ENCODE results near the gene PPIG.

The PPIG gene

DNA sequence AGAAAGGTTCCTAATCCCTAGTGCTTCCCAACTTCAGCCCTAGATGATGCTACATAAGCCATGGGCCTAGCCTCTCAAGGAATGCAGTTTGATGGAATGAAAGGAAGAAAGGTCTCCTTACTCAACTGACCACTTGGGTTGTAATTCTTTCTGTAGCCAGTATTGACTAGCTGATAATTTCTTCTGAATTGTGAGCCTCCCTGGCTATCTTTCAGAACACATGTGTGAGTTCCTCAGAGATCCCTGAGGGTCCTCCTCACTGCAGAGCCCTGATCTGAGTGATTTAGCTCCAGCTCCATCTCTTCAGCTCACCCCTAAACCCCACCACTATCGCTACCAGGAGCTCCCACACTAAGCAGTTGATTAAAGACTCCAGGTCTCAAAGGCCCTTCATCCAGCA lies 78.6 kb downstream of the PPIG start:
- Histone ChIP-seq H3K36me3 (ENCODE audit: insufficient read depth, low read length) (no peaks in the 10 kb centered on the region), H3K9ac (ENCODE audit: low read depth, low read length) (no peak overlapping the region), H3K4me1 (ENCODE audit: insufficient read depth, low read length) (no peaks in the 10 kb centered on the region), H3K9me3 (ENCODE audit: control insufficient read depth, insufficient read depth, low read length) (no peaks in the 10 kb centered on the region)

DNA sequence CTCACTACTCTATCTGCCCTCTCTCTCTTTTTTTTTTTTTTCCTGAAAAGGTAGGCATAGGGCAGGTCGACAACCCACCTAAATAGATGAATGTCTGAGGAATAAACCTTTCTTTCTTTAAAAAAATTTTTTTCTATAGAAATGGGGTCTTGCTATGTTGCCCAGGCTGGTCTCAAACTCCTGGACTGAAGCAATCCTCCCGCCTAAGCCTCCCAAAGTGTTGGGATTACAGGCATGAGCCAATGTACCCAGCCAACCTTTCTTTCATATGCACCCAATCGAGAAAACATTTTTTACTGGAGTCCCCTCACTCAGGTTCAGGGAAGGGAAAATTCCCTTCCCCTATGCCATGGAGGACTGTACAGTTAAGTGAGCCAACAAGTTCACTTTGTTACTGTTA lies 79.1 kb downstream of the PPIG start:
- no peaks in the 10 kb centered on the region for H3K36me3 ChIP-seq (ENCODE audit: insufficient read depth, low read length)
- H3K4me1 ChIP-seq (ENCODE audit: insufficient read depth, low read length): no peaks in the 10 kb centered on the region
- no peaks in the 10 kb centered on the region for H3K9me3 ChIP-seq (ENCODE audit: control insufficient read depth, insufficient read depth, low read length)
- H3K9ac ChIP-seq (ENCODE audit: low read depth, low read length): no peak overlapping the region

DNA sequence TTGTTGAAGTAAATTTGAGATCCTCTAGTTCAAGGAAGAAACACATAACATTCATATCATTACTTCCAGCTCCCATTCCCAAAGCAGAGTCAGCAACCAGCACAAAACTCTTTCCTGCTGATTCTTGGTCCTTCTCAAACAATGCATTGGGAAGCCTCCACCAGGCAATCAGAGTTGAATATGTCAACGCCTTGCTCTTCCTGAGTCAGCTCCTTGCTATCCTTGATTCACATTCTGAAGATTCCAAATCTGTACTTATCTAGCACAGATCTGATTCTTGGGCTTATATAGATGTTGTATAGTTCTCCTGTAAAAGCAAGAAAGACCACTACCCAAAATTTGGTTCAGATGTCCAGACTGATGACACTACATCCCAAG lies 80.4 kb downstream of the PPIG start:
- Histone ChIP-seq H3K9me3 (ENCODE audit: control insufficient read depth, insufficient read depth, low read length) (no peaks in the 10 kb centered on the region), H3K4me1 (ENCODE audit: insufficient read depth, low read length) (no peaks in the 10 kb centered on the region), H3K9ac (ENCODE audit: low read depth, low read length) (no peak overlapping the region), H3K36me3 (ENCODE audit: insufficient read depth, low read length) (no peaks in the 10 kb centered on the region)

DNA sequence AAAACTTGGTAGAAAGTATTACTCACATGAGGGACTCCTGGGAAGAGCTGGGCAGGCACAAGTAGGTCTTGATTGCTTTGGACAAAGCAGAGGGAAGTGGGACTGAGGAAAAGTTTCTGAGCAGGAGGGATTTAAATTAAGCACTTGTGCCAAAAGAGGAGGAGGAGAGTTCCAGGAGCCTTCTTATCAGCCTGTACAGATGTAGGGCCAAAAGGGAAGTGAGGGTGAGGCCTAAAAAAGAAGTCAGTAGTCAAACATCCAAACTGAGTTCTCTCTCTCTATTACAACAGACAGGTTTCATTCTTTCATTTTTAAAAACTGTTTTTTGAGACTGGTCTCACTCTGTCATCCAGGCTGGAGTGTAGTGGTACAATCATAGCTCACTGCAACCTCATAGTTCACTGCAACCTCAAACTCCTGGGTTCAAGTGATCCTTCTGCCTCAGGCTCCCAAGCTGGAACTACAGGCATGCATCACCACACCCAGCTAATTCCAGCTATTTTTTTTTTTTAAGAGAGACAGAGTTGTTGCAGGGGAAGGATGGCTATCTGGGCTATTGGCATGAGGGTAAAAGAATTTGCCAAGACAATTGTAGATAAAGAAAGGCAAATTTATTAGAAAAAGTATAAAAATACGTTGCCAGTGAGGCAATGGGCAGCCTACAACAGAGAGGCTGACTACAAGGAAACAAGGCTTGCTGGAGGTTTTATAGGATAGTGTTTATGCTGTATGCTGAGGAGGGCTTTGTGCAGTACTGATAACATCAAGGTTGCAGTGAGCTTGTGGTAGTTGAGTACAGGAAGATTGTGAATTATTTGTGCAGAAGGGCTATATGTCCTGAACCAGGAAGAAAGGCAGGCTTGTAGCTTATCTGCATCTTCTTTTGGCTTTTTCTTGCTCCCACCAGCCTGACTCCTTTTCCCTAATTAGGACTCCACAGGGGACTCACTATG lies 81.1 kb downstream of the PPIG start:
- H3K9me3 ChIP-seq (ENCODE audit: control insufficient read depth, insufficient read depth, low read length): no peaks in the 10 kb centered on the region
- H3K9ac ChIP-seq (ENCODE audit: low read depth, low read length): no peak overlapping the region

DNA sequence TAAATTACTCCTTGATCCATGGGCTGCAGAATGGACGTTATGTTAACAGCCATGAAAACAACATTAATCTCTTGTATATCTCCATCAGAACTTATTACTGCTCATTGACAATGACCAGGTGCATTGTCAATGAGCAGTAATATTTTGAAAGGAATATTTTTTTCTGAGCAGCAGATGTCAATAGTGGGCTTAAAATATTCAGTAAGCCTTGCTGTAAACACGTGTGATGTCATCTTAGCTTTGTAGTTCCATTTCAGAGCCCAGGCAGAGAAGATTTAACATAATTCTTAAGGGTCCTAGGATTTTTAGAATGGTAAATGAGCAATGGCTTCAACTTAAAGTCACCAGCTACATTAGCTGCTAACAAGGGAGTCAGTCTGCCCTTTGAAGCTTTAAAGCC lies 83.4 kb downstream of the PPIG start:
- H3K36me3 ChIP-seq (ENCODE audit: insufficient read depth, low read length): no peaks in the 10 kb centered on the region
- H3K9me3 ChIP-seq (ENCODE audit: control insufficient read depth, insufficient read depth, low read length): no peaks in the 10 kb centered on the region
- no peak overlapping the region for H3K9ac ChIP-seq (ENCODE audit: low read depth, low read length)
- no peaks in the 10 kb centered on the region for H3K4me1 ChIP-seq (ENCODE audit: insufficient read depth, low read length)

More for the DNA sequence above, 81.1 kb downstream of the PPIG start:
- Histone ChIP-seq H3K36me3 (ENCODE audit: insufficient read depth, low read length) (no peaks in the 10 kb centered on the region), H3K4me1 (ENCODE audit: insufficient read depth, low read length) (no peaks in the 10 kb centered on the region)

DNA sequence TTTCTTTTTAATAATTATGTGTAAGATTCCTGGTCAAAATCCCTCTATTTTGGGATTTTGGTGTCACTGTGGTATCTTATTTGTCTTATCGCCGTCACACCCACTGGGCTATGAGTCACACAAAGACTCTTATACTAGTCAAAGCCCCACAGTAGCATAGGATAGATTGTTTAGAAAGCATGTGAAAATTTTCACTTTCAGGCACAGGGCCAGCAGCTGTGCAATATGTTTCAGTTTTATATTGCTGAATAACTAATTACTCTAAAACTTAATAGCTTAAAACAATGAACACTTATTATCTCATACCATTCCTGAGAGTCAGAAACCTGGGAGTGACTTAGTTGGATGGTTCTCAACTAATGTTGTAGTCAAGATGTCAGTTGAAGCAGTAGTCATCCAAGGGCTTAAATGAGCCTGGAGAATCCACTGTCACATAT lies 86.1 kb downstream of the PPIG start:
- H3K9ac ChIP-seq (ENCODE audit: low read depth, low read length): no peak overlapping the region
- H3K9me3 ChIP-seq (ENCODE audit: control insufficient read depth, insufficient read depth, low read length): no peaks in the 10 kb centered on the region
- H3K4me1 ChIP-seq (ENCODE audit: insufficient read depth, low read length): no peaks in the 10 kb centered on the region
- no peaks in the 10 kb centered on the region for H3K36me3 ChIP-seq (ENCODE audit: insufficient read depth, low read length)

DNA sequence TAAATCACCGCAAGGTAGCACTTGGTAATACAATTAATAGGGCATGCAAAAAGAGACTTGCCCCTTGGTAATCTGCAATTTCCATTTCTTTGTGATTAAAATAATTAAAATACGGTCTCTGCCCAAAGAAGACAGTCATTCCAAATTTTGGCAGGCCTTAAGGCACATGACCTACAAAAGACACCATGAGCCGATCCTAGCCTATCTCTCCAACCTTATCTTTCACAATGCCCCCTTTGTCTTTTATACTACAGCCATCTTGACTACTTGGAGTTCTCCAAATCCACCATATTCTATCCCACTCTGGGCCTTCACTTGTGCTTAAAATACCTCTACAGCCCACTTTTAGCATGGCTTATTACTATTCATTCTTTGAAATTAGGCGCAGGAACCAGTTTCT lies 86.8 kb downstream of the PPIG start:
- Histone ChIP-seq H3K9me3 (ENCODE audit: control insufficient read depth, insufficient read depth, low read length) (no peaks in the 10 kb centered on the region), H3K4me1 (ENCODE audit: insufficient read depth, low read length) (no peaks in the 10 kb centered on the region), H3K36me3 (ENCODE audit: insufficient read depth, low read length) (no peaks in the 10 kb centered on the region), H3K9ac (ENCODE audit: low read depth, low read length) (no peak overlapping the region)

DNA sequence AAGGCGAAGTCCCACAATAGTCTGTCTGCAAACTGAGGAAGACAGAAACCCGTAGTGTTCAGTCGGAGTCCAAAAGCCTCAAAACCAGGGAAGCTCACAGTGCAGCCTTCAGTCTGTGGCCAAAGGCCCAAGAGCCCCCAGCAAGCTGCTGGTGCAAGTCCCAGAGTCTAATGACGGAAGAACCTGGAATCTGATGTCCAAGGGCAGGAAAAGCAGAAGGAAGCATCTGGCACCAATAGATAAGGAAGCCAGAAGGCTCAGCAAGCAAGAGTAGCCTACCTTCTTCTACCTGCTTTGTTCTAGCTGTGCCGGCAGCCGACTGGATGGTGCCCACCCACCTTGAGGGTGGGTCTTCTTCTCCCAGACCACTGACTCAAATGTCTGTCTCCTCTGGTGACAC lies 88.3 kb downstream of the PPIG start:
- H3K4me1 ChIP-seq (ENCODE audit: insufficient read depth, low read length): no peaks in the 10 kb centered on the region
- H3K9me3 ChIP-seq (ENCODE audit: control insufficient read depth, insufficient read depth, low read length): no peaks in the 10 kb centered on the region
- H3K9ac ChIP-seq (ENCODE audit: low read depth, low read length): no peak overlapping the region
- no peaks in the 10 kb centered on the region for H3K36me3 ChIP-seq (ENCODE audit: insufficient read depth, low read length)

DNA sequence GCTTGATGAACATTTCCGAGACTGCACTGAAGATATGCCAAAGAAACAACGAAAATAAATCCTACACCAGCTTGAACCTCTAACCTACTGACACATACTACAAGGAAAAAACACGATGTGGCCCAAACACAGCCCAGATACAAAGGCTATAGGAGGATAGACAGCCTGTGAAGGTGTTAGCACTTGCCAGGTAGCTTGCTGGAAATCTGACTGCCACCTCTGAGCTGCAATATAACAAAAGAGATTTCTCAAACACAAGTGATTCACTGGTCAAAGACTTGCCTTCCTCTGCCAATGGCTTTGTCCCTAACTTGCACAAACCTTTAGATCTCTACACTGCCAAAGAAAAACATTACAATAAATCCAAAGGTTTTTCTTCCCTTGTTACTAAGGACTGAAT lies 89.0 kb downstream of the PPIG start:
- Histone ChIP-seq H3K9ac (ENCODE audit: low read depth, low read length) (no peak overlapping the region), H3K36me3 (ENCODE audit: insufficient read depth, low read length) (no peaks in the 10 kb centered on the region), H3K9me3 (ENCODE audit: control insufficient read depth, insufficient read depth, low read length) (no peaks in the 10 kb centered on the region)

DNA sequence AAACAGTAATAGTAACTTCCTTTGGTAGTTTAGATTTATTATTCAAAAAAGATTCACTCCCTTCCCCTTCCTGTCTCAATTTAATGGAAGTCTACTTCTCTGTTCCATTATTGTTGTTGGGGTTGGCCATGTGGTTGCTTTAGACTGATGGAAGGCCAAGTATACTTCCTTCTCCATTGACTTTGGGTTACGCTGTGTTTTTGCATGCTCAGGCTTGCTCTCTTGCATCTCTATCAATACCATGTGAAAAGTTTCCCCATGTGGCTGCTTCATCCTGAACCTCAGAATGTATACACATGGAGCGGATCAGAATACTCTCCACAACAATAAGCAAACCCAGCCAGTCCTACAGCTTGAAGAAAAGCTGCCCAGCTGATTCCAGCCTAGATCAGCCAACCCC lies 89.8 kb downstream of the PPIG start:
- Histone ChIP-seq H3K9ac (ENCODE audit: low read depth, low read length) (no peak overlapping the region), H3K9me3 (ENCODE audit: control insufficient read depth, insufficient read depth, low read length) (no peaks in the 10 kb centered on the region), H3K4me1 (ENCODE audit: insufficient read depth, low read length) (no peaks in the 10 kb centered on the region), H3K36me3 (ENCODE audit: insufficient read depth, low read length) (no peaks in the 10 kb centered on the region)

More for the DNA sequence above, 89.0 kb downstream of the PPIG start:
- no peaks in the 10 kb centered on the region for H3K4me1 ChIP-seq (ENCODE audit: insufficient read depth, low read length)

DNA sequence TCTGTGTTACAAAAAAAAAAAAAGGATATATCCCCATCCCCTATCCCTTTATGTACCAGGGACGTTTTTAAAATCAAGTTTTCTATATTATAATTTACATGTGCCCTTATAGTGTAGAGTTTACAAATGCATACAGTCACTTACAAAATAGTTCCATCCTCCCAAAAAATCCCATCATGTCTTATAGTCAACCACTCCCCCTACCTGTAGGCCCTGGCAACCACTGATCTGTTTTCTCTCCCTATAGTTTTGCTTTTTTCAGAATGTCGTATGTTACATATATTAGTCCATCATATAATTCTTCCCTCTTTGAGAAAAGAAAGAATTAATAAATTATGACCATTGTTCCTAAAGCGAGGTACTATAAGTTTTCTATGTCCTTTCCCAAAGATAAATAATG lies 92.2 kb downstream of the PPIG start:
- H3K9ac ChIP-seq (ENCODE audit: low read depth, low read length): no peak overlapping the region
- H3K4me1 ChIP-seq (ENCODE audit: insufficient read depth, low read length): no peaks in the 10 kb centered on the region
- H3K36me3 ChIP-seq (ENCODE audit: insufficient read depth, low read length): no peaks in the 10 kb centered on the region
- H3K9me3 ChIP-seq (ENCODE audit: control insufficient read depth, insufficient read depth, low read length): no peaks in the 10 kb centered on the region

DNA sequence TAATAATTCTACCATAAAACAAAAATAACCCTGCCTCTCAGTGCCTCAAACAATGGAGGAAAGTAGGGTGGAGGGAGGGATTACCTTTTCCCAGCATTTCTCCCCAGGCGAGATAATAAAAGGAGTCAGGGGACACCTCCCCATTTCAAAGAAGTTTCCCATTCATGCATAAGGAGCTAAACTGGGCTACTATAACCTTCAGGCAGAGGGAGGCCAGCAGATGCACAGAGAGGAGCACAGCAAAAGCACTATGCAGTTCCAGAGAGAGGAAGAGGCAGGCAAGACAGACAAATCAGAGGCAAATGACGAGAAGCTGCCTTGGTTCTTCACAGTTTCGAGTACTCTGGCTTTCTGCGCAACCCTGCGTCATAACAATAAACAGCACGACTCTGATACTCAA lies 92.7 kb downstream of the PPIG start:
- no peaks in the 10 kb centered on the region for H3K4me1 ChIP-seq (ENCODE audit: insufficient read depth, low read length)
- H3K36me3 ChIP-seq (ENCODE audit: insufficient read depth, low read length): no peaks in the 10 kb centered on the region
- no peak overlapping the region for H3K9ac ChIP-seq (ENCODE audit: low read depth, low read length)
- no peaks in the 10 kb centered on the region for H3K9me3 ChIP-seq (ENCODE audit: control insufficient read depth, insufficient read depth, low read length)

DNA sequence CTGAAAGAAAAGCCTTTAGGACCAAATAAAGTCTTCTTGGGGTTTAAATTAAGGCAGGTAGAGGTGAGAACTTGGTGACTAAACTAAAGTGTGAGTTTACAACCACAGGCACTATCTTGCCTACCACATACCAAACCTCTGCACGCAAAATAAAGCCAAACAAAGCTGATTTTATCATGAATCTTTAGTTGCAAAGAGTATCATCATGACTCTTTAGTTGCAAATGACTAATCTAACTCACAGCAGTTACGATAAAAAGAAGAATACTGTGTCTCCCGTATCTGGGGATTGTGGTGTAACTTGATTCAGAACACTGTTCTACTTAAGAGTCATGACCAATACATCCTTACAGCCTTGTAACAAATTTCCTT lies 98.9 kb downstream of the PPIG start:
- Histone ChIP-seq H3K4me1 (ENCODE audit: insufficient read depth, low read length) (peaks cover 12% of the 10 kb centered on the region), H3K9ac (ENCODE audit: low read depth, low read length) (no peak overlapping the region), H3K36me3 (ENCODE audit: insufficient read depth, low read length) (no peaks in the 10 kb centered on the region), H3K9me3 (ENCODE audit: control insufficient read depth, insufficient read depth, low read length) (no peaks in the 10 kb centered on the region)

DNA sequence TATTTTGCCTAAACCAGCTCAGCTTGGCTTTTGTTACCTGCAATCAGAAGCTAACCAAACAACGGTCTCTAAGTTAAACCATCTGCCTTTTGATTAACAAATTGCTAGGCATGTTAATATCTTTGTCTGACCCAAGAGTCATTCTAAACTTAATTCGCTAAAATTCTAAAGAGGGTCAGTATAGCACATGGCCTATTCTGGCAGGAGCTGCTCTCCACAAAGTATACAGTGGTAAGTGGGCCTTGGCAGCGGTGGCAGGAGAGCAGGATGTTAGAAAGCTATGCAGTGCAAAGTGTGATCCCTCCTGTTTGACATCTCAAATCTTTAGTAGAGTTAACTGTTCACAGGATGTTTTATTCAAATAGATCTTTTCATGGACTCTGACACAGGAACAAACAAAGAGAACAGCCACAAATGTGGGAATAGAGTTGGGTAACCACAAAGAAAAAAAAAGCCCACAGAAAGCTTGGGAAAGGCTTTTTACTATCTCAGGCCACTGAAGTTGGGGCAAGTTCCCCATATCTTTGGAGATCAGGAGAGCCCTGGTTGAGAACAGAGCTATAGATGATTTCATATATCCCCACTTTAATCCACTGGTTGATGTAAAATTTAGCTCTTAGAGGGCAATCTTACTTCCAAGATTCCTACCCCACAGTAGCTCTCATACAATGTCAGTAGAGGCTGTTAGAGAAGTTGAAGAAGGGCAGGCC lies 99.4 kb downstream of the PPIG start:
- H3K9me3 ChIP-seq (ENCODE audit: control insufficient read depth, insufficient read depth, low read length): no peaks in the 10 kb centered on the region
- H3K36me3 ChIP-seq (ENCODE audit: insufficient read depth, low read length): no peaks in the 10 kb centered on the region
- no peak overlapping the region for H3K9ac ChIP-seq (ENCODE audit: low read depth, low read length)
- H3K4me1 ChIP-seq (ENCODE audit: insufficient read depth, low read length): peaks cover 12% of the 10 kb centered on the region

DNA sequence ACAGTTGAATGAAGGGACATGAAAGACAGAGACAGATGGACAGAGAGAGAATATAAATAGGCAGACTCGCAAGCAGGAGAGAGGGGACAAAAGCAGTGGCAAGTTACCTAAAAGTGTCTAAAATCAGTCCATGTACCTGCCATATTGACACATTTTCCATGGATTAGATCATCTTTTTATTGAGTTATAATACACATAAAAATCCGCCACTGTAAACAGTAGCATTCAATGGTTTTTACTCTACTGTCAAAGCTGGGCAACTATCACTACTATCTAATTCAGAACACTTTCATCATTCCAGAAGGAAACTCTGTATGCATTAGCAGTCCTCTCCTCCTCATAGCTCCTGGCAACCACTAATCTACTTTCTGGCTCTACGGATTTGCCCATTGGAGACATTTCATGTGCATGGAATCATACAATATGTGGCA lies 100.0 kb downstream of the PPIG start:
- no peaks in the 10 kb centered on the region for H3K36me3 ChIP-seq (ENCODE audit: insufficient read depth, low read length)
- peaks cover 12% of the 10 kb centered on the region for H3K4me1 ChIP-seq (ENCODE audit: insufficient read depth, low read length)
- no peak overlapping the region for H3K9ac ChIP-seq (ENCODE audit: low read depth, low read length)
- H3K9me3 ChIP-seq (ENCODE audit: control insufficient read depth, insufficient read depth, low read length): no peaks in the 10 kb centered on the region
